HG02884 (cell line): Measurements from ENCODE around the gene PPP1CA.

ENCODE experiments used
- ATAC-seq: cut with Tn5 transposase; IDR thresholded peaks from one replicate; pipeline ENCODE4 v1.9.1; 2021; ENCODE audit warnings: mild to moderate bottlenecking, moderate library complexity; ENCODE audit not compliant: unreplicated experiment

The PPP1CA gene

GRCh38 chr11:67401495-67402191 is at the start of gene PPP1CA:
Gene PPP1CA (minus strand): TSS chr11:67401858. CDS start chr11:67401782, 76 bp downstream.
- peak; percentile 44 for ATAC-seq

GRCh38 chr11:67450796-67451657 is 49.4 kb upstream of the PPP1CA start:
- no peak for ATAC-seq

- no peak for ATAC-seq
These were observed 47.6 kb upstream of the PPP1CA start for GRCh38 chr11:67449116-67449844.

GRCh38 chr11:67448220-67448609 is 46.6 kb upstream of the PPP1CA start:
- ATAC-seq = no peak

- ATAC-seq = no peak
These were observed 43.9 kb upstream of the PPP1CA start for GRCh38 chr11:67445515-67445914.

- no peak for ATAC-seq
These were observed 41.1 kb upstream of the PPP1CA start for GRCh38 chr11:67442504-67443404.

- ATAC-seq = no peak
These were observed 40.2 kb upstream of the PPP1CA start for GRCh38 chr11:67441731-67442351.

GRCh38 chr11:67441098-67441563 is 39.5 kb upstream of the PPP1CA start:
- no peak for ATAC-seq

- no peak for ATAC-seq
These were observed 38.8 kb upstream of the PPP1CA start for GRCh38 chr11:67440229-67441097.

- no peak for ATAC-seq
These were observed 37.9 kb upstream of the PPP1CA start for GRCh38 chr11:67439321-67440228.

GRCh38 chr11:67438158-67438902 is 36.7 kb upstream of the PPP1CA start:
- ATAC-seq = no peak

GRCh38 chr11:67437809-67438157 is 36.1 kb upstream of the PPP1CA start:
- no peak for ATAC-seq

- no peak for ATAC-seq
These were observed 35.6 kb upstream of the PPP1CA start, which contains the start of gene PTPRCAP for GRCh38 chr11:67437082-67437808. Gene PTPRCAP (minus strand): TSS chr11:67437682. CDS start chr11:67437619, 63 bp downstream.

GRCh38 chr11:67436459-67437081 is 34.9 kb upstream of the PPP1CA start:
- ATAC-seq = peak; percentile 45

- no peak for ATAC-seq
These were observed 34.2 kb upstream of the PPP1CA start for GRCh38 chr11:67435727-67436458.
